Liver (tissue), 3 donors: Measurements from ENCODE around the gene ATG5.

ENCODE experiments used
- RAD21 ChIP-seq, 2 donors: IDR thresholded peaks; 2 replicates each; pipeline ENCODE4 v1.6.1; 2016; ENCODE audit warnings: antibody characterized with exemption in 2 of 2, mild to moderate bottlenecking in 2 of 2
- YY1 ChIP-seq: IDR thresholded peaks from 2 replicates; pipeline ENCODE4 v1.6.1; 2016; ENCODE audit warnings: antibody characterized with exemption, mild to moderate bottlenecking
- TF ChIP-seq, protein P1 (sequence below): fragments of 150-350 bp; IDR thresholded peaks from 2 replicates; pipeline ENCODE4 v1.5.1; 2017; ENCODE audit warnings: improper control_type of control experiment, low read depth, low read length; ENCODE audit not compliant: missing input control
- TF ChIP-seq, protein P2 (sequence below): IDR thresholded peaks from 2 replicates; pipeline ENCODE4 v1.6.1; 2016; ENCODE audit warnings: antibody characterized with exemption, mild to moderate bottlenecking
- donor health status: healthy.
- donor health status: healthy.

DNA sequence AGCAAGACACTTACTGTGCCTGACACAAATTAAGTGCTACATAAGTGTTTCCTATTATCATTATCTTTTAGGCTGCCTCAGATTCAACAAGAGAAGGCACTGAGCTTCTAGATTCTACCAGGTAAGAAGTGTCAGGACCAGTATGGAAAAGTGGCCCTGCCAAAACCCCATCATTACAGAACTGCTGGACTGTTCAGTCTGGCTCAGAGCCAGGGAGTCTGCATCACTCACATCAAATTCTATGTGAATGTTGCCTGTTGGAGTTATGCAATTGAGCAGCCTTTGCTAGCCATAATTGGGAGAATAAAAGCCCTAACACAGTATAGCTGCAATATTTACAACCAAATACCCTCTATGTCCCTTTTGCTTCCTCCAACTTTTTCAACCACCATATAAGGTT, 70.9 kb downstream of the ATG5 start:
- TF ChIP-seq YY1 (no peak), RAD21 (IDR thresholded peaks at IDR 0.05) (no peak)
- TF ChIP-seq, protein P1, sequence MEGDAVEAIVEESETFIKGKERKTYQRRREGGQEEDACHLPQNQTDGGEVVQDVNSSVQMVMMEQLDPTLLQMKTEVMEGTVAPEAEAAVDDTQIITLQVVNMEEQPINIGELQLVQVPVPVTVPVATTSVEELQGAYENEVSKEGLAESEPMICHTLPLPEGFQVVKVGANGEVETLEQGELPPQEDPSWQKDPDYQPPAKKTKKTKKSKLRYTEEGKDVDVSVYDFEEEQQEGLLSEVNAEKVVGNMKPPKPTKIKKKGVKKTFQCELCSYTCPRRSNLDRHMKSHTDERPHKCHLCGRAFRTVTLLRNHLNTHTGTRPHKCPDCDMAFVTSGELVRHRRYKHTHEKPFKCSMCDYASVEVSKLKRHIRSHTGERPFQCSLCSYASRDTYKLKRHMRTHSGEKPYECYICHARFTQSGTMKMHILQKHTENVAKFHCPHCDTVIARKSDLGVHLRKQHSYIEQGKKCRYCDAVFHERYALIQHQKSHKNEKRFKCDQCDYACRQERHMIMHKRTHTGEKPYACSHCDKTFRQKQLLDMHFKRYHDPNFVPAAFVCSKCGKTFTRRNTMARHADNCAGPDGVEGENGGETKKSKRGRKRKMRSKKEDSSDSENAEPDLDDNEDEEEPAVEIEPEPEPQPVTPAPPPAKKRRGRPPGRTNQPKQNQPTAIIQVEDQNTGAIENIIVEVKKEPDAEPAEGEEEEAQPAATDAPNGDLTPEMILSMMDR, result no peak
- TF ChIP-seq, protein P2, sequence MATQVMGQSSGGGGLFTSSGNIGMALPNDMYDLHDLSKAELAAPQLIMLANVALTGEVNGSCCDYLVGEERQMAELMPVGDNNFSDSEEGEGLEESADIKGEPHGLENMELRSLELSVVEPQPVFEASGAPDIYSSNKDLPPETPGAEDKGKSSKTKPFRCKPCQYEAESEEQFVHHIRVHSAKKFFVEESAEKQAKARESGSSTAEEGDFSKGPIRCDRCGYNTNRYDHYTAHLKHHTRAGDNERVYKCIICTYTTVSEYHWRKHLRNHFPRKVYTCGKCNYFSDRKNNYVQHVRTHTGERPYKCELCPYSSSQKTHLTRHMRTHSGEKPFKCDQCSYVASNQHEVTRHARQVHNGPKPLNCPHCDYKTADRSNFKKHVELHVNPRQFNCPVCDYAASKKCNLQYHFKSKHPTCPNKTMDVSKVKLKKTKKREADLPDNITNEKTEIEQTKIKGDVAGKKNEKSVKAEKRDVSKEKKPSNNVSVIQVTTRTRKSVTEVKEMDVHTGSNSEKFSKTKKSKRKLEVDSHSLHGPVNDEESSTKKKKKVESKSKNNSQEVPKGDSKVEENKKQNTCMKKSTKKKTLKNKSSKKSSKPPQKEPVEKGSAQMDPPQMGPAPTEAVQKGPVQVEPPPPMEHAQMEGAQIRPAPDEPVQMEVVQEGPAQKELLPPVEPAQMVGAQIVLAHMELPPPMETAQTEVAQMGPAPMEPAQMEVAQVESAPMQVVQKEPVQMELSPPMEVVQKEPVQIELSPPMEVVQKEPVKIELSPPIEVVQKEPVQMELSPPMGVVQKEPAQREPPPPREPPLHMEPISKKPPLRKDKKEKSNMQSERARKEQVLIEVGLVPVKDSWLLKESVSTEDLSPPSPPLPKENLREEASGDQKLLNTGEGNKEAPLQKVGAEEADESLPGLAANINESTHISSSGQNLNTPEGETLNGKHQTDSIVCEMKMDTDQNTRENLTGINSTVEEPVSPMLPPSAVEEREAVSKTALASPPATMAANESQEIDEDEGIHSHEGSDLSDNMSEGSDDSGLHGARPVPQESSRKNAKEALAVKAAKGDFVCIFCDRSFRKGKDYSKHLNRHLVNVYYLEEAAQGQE, result no peak
